Adrenal gland (tissue), 5 donors: Measurements from ENCODE around the gene TFDP2.

Experiments used
- CTCF ChIP-seq, 6 experiments: fragments of 450-650 bp in 4 of 6; fragments of 200-600 bp in 2 of 6; sonication (generic) in 1 of 6; IDR thresholded peaks; 1 replicate in 5 of 6; 2 replicates in 1 of 6; pipeline versions ENCODE4 v1.5.1 to v1.8.0; 2016 to 2021; ENCODE audit warnings: antibody characterized with exemption in 6 of 6, mild to moderate bottlenecking in 2 of 6, moderate library complexity in 1 of 6
- POLR2A ChIP-seq, 2 donors: fragments of 450-650 bp; IDR thresholded peaks; one replicate each; pipeline ENCODE4 v1.6.1; 2017; ENCODE audit warnings: antibody characterized with exemption in 2 of 2, mild to moderate bottlenecking in 2 of 2, moderate library complexity in 1 of 2
- donor health status: DM: no; HTN: no; CAD: no.

- TF ChIP-seq CTCF (IDR thresholded peaks at IDR 0.05) (no peak), POLR2A (IDR thresholded peaks at IDR 0.05) (no peak)
Measured at GRCh38 chr3:142120707-142121106, 28.6 kb downstream of the TFDP2 start.
